Uterus (tissue), 4 donors: ENCODE measurements around the gene WDFY4. TPM values are rescaled to one million over a fixed set of nuclear protein-coding genes. Genes with fewer than 3 reads are reported as not detected.

Source experiments
- DNase-seq, 2 donors: peaks; one replicate each; pipeline ENCODE4 v3.0.0-alpha.2; 2019 to 2020
- H3K27ac ChIP-seq, 2 donors: fragments of 200-600 bp; sonication (generic); 1 replicate in 1 of 2; 2 replicates in 1 of 2; pipeline ENCODE4 v1.5.1; 2016 to 2018
- H3K27me3 ChIP-seq, 2 donors: fragments of 200-600 bp; sonication (generic); one replicate each; pipeline ENCODE4 v1.5.1; 2018 to 2019; ENCODE audit warnings: control low read depth in 1 of 2
- H3K36me3 ChIP-seq, 2 donors: fragments of 200-600 bp; sonication (generic); one replicate each; pipeline ENCODE4 v1.5.1; 2019; ENCODE audit warnings: control low read depth in 1 of 2
- H3K4me1 ChIP-seq, 2 donors: fragments of 200-600 bp; sonication (generic); one replicate each; pipeline ENCODE4 v1.5.1; 2018 to 2019; ENCODE audit warnings: control low read depth in 1 of 2
- H3K4me3 ChIP-seq, 2 donors: fragments of 200-600 bp; sonication (generic); 1 replicate in 1 of 2; 2 replicates in 1 of 2; pipeline ENCODE4 v1.5.1; 2018 to 2019; ENCODE audit warnings: mild to moderate bottlenecking in 1 of 2
- H3K9me3 ChIP-seq, 2 donors: fragments of 200-600 bp; sonication (generic); one replicate each; pipeline ENCODE4 v1.5.1; 2019; ENCODE audit warnings: control low read depth in 1 of 2
- POLR2A ChIP-seq, 2 donors: fragments of 450-650 bp; IDR thresholded peaks; one replicate each; pipeline ENCODE4 v1.6.1; 2016; ENCODE audit warnings: antibody characterized with exemption in 2 of 2, mild to moderate bottlenecking in 1 of 2, moderate library complexity in 1 of 2
- intact Hi-C: fragments of 100-400 bp; cut with DNase I; formaldehyde crosslinking; loops from one replicate; pipeline ENCODE4 v1.15.1; 2023; ENCODE audit warnings: low total_unique reads
- total RNA-seq, 4 donors: library from RNA; depleted of rRNA in 3 of 4; stranded (reverse); fragments of >200 nt in 3 of 4; gene quantifications; one replicate each; pipeline versions ENCODE4 v1.1.0 to v1.2.4, GENCODE V29; 2014 to 2023
- TF ChIP-seq, protein P1 (sequence below), 4 experiments: fragments of 200-600 bp in 2 of 4; fragments of 450-650 bp in 2 of 4; sonication (generic) in 2 of 4; IDR thresholded peaks; one replicate each; pipeline ENCODE4 v1.5.1; 2016 to 2019; ENCODE audit warnings: antibody characterized with exemption in 4 of 4, mild to moderate bottlenecking in 2 of 4, moderate library complexity in 1 of 4
- donor health status: DM: yes; HTN: yes; CAD: no.

WDFY4 gene
- total RNA-seq, 4 donors from 2014 or later = 0.26 to 5.2 (median 1.2) TPM

- Histone ChIP-seq H3K27me3 (no peaks in the 10 kb centered on the region), H3K4me3 (no peak overlapping the region), H3K9me3 (no peaks in the 10 kb centered on the region), H3K27ac (no peak overlapping the region), H3K4me1 (no peaks in the 10 kb centered on the region), H3K36me3 (no peaks in the 10 kb centered on the region)
- intact Hi-C loops = no loop called here
- TF ChIP-seq, protein P1, sequence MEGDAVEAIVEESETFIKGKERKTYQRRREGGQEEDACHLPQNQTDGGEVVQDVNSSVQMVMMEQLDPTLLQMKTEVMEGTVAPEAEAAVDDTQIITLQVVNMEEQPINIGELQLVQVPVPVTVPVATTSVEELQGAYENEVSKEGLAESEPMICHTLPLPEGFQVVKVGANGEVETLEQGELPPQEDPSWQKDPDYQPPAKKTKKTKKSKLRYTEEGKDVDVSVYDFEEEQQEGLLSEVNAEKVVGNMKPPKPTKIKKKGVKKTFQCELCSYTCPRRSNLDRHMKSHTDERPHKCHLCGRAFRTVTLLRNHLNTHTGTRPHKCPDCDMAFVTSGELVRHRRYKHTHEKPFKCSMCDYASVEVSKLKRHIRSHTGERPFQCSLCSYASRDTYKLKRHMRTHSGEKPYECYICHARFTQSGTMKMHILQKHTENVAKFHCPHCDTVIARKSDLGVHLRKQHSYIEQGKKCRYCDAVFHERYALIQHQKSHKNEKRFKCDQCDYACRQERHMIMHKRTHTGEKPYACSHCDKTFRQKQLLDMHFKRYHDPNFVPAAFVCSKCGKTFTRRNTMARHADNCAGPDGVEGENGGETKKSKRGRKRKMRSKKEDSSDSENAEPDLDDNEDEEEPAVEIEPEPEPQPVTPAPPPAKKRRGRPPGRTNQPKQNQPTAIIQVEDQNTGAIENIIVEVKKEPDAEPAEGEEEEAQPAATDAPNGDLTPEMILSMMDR (IDR thresholded peaks at IDR 0.05) = no peak
- no peak for TF ChIP-seq POLR2A (IDR thresholded peaks at IDR 0.05)
- DNase-seq = no peak
Measured at GRCh38 chr10:48745662-48746245, 61.1 kb downstream of the WDFY4 start.

DNA sequence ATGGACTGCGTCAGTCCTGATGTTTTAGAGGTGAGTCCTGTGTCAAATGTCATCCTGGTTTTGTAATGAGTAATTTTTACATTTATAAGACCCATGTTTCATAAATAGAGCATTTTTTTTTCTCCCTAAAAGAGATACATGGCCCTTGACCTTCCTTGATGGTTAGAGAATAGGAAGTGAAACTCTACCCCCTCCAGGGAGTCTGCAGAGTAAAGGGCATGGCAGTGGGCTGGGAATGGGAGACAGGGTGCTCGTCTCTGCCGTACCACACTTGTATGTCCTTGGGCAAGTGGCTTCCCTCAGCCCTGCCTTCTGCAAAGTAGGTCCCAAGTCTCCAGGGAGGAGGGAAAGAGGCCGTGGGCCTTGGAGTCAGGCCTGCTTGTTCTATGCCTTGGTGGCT lies 63.9 kb downstream of the WDFY4 start:
- H3K9me3 ChIP-seq = no peaks in the 10 kb centered on the region
- no peaks in the 10 kb centered on the region for H3K4me1 ChIP-seq
- no peak overlapping the region for H3K4me3 ChIP-seq
- TF ChIP-seq, protein P1 (IDR thresholded peaks at IDR 0.05) = no peak
- TF ChIP-seq POLR2A (IDR thresholded peaks at IDR 0.05) = no peak
- H3K27me3 ChIP-seq = no peaks in the 10 kb centered on the region
- H3K36me3 ChIP-seq = no peaks in the 10 kb centered on the region
- H3K27ac ChIP-seq = no peak overlapping the region
- intact Hi-C loops = no loop called here
- no peak for DNase-seq

DNA sequence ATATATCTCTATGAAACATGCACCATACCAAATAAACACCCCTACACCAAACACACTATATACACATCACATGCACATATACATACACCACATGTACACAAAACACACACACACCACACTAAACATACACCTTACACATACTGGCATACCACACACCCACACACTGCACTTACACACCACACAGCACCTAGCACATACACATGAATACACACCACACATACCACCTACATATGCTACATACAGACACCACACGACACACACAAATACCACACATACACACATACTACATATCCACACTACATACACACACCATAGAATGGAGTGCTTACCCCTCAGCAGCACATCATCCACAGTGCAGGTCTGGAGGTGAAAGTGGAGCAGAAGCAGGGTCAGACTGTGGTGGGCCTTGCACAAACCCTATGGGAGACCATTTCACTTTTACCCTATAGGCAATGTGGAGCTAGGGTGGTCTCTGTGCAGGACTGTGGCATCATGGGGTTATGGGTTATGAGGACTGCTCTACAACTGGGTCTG lies 64.6 kb downstream of the WDFY4 start:
- no peaks in the 10 kb centered on the region for H3K36me3 ChIP-seq
- no peak overlapping the region for H3K27ac ChIP-seq
- H3K9me3 ChIP-seq = no peaks in the 10 kb centered on the region
- intact Hi-C loops = no loop called here
- no peaks in the 10 kb centered on the region for H3K4me1 ChIP-seq
- no peak for TF ChIP-seq POLR2A (IDR thresholded peaks at IDR 0.05)
- TF ChIP-seq, protein P1 (IDR thresholded peaks at IDR 0.05) = no peak
- no peak overlapping the region for H3K4me3 ChIP-seq
- no peak for DNase-seq
- no peaks in the 10 kb centered on the region for H3K27me3 ChIP-seq

GRCh38 chr10:48750019-48750418 lies 65.3 kb downstream of the WDFY4 start:
- no peak overlapping the region for H3K4me3 ChIP-seq
- no peaks in the 10 kb centered on the region for H3K4me1 ChIP-seq
- TF ChIP-seq, protein P1 (IDR thresholded peaks at IDR 0.05) = no peak
- TF ChIP-seq POLR2A (IDR thresholded peaks at IDR 0.05) = no peak

GRCh38 chr10:48750991-48751390 lies 66.3 kb downstream of the WDFY4 start:
- H3K4me3 ChIP-seq = no peak overlapping the region
- no peak for DNase-seq
- no peaks in the 10 kb centered on the region for H3K9me3 ChIP-seq

More at GRCh38 chr10:48750019-48750418, 65.3 kb downstream of the WDFY4 start:
- intact Hi-C loops = no loop called here
- H3K9me3 ChIP-seq = no peaks in the 10 kb centered on the region
- H3K27me3 ChIP-seq = no peaks in the 10 kb centered on the region
- DNase-seq = no peak
- no peaks in the 10 kb centered on the region for H3K36me3 ChIP-seq
- H3K27ac ChIP-seq = no peak overlapping the region

More at GRCh38 chr10:48750991-48751390, 66.3 kb downstream of the WDFY4 start:
- intact Hi-C loops = no loop called here
- TF ChIP-seq POLR2A (IDR thresholded peaks at IDR 0.05) = no peak
- TF ChIP-seq, protein P1 (IDR thresholded peaks at IDR 0.05) = no peak
- no peaks in the 10 kb centered on the region for H3K36me3 ChIP-seq
- H3K4me1 ChIP-seq = no peaks in the 10 kb centered on the region
- no peak overlapping the region for H3K27ac ChIP-seq
- no peaks in the 10 kb centered on the region for H3K27me3 ChIP-seq
